WTC11 (cell line): ENCODE results near the gene ADCYAP1R1. TPM values are rescaled to one million over a fixed set of nuclear protein-coding genes. Genes with fewer than 3 reads are reported as not detected.

Experiments used
- ATF1 ChIP-seq: sonication (generic); formaldehyde crosslinking; IDR thresholded peaks from 2 replicates; pipeline ENCODE4 v1.8.1; 2023; ENCODE audit warnings: mild to moderate bottlenecking, moderate library complexity, missing genetic modification reagents
- CBFB ChIP-seq: sonication (generic); formaldehyde crosslinking; IDR thresholded peaks from 2 replicates; pipeline ENCODE4 v1.8.1; 2022; ENCODE audit warnings: mild to moderate bottlenecking, low read depth, missing genetic modification reagents
- CREM ChIP-seq: sonication (generic); formaldehyde crosslinking; IDR thresholded peaks from 2 replicates; pipeline ENCODE4 v1.8.1; 2022; ENCODE audit warnings: mild to moderate bottlenecking, missing genetic modification reagents, moderate library complexity
- ERG ChIP-seq: fragments of 250-450 bp; sonication (Bioruptor Pico); IDR thresholded peaks from 2 replicates; pipeline ENCODE4 v1.8.0; 2021; ENCODE audit warnings: mild to moderate bottlenecking
- FOXJ3 ChIP-seq: sonication (generic); formaldehyde crosslinking; IDR thresholded peaks from 2 replicates; pipeline ENCODE4 v1.9.0; 2021; ENCODE audit warnings: missing genetic modification reagents, mild to moderate bottlenecking, borderline replicate concordance
- GRHL2 ChIP-seq: fragments of 250-450 bp; sonication (Bioruptor Pico); IDR thresholded peaks from 2 replicates; pipeline ENCODE4 v1.8.0; 2022; ENCODE audit warnings: mild to moderate bottlenecking, moderate library complexity; ENCODE audit not compliant: insufficient replicate concordance, severe bottlenecking
- JUN ChIP-seq: sonication (generic); formaldehyde crosslinking; IDR thresholded peaks from 2 replicates; pipeline ENCODE4 v1.8.0; 2023; ENCODE audit warnings: mild to moderate bottlenecking, missing genetic modification reagents
- KAT7 ChIP-seq: sonication (generic); formaldehyde crosslinking; IDR thresholded peaks from 2 replicates; pipeline ENCODE4 v1.8.1; 2023; ENCODE audit warnings: missing genetic modification reagents, mild to moderate bottlenecking, borderline replicate concordance
- MAX ChIP-seq: sonication (generic); formaldehyde crosslinking; IDR thresholded peaks from 2 replicates; pipeline ENCODE4 v1.8.0; 2022; ENCODE audit warnings: mild to moderate bottlenecking, missing genetic modification reagents
- NFATC4 ChIP-seq: fragments of 250-450 bp; sonication (Bioruptor Pico); IDR thresholded peaks from 2 replicates; pipeline ENCODE4 v1.9.0; 2021; ENCODE audit warnings: mild to moderate bottlenecking
- NFE2L1 ChIP-seq: sonication (generic); formaldehyde crosslinking; IDR thresholded peaks from 2 replicates; pipeline ENCODE4 v1.8.1; 2023; ENCODE audit warnings: missing genetic modification reagents
- RELA ChIP-seq: sonication (generic); formaldehyde crosslinking; IDR thresholded peaks from 2 replicates; pipeline ENCODE4 v1.8.1; 2022; ENCODE audit warnings: missing genetic modification reagents, mild to moderate bottlenecking, borderline replicate concordance
- SMAD4 ChIP-seq: sonication (generic); formaldehyde crosslinking; IDR thresholded peaks from 2 replicates; pipeline ENCODE4 v1.8.0; 2022; ENCODE audit warnings: mild to moderate bottlenecking, missing genetic modification reagents
- TP53 ChIP-seq: sonication (generic); formaldehyde crosslinking; IDR thresholded peaks from 2 replicates; pipeline ENCODE4 v1.8.1; 2023; ENCODE audit warnings: mild to moderate bottlenecking, missing genetic modification reagents
- USF1 ChIP-seq: sonication (generic); formaldehyde crosslinking; IDR thresholded peaks from 2 replicates; pipeline ENCODE4 v1.8.0; 2022; ENCODE audit warnings: mild to moderate bottlenecking, missing genetic modification reagents
- USF2 ChIP-seq: sonication (generic); formaldehyde crosslinking; IDR thresholded peaks from 2 replicates; pipeline ENCODE4 v1.8.1; 2023; ENCODE audit warnings: mild to moderate bottlenecking, missing genetic modification reagents, moderate library complexity
- ZBTB21 ChIP-seq: sonication (generic); formaldehyde crosslinking; IDR thresholded peaks from 2 replicates; pipeline ENCODE4 v1.8.1; 2023; ENCODE audit warnings: mild to moderate bottlenecking, missing genetic modification reagents, borderline replicate concordance
- ZNF219 ChIP-seq: sonication (generic); formaldehyde crosslinking; IDR thresholded peaks from 2 replicates; pipeline ENCODE4 v1.8.0; 2023; ENCODE audit warnings: missing genetic modification reagents, mild to moderate bottlenecking, borderline replicate concordance
- ZNF263 ChIP-seq: sonication (generic); formaldehyde crosslinking; IDR thresholded peaks from 2 replicates; pipeline ENCODE4 v1.8.1; 2022; ENCODE audit warnings: low read depth, mild to moderate bottlenecking, moderate library complexity, missing genetic modification reagents
- ZNF423 ChIP-seq: fragments of 250-450 bp; sonication (Bioruptor Pico); IDR thresholded peaks from 2 replicates; pipeline ENCODE4 v2.1.2; 2022; ENCODE audit warnings: mild to moderate bottlenecking, moderate library complexity
- total RNA-seq: library from RNA; stranded (reverse); gene quantifications from 3 replicates; pipeline ENCODE4 v1.2.3, GENCODE V29; 2021
- TF ChIP-seq, protein P1 (sequence below): sonication (generic); formaldehyde crosslinking; IDR thresholded peaks from 2 replicates; pipeline ENCODE4 v1.8.1; 2023; ENCODE audit warnings: mild to moderate bottlenecking, missing genetic modification reagents, borderline replicate concordance
- TF ChIP-seq, protein P2 (sequence below): sonication (generic); formaldehyde crosslinking; IDR thresholded peaks from 2 replicates; pipeline ENCODE4 v1.8.0; 2023; ENCODE audit warnings: missing genetic modification reagents, mild to moderate bottlenecking, borderline replicate concordance
- TF ChIP-seq, protein P3 (sequence below): sonication (generic); formaldehyde crosslinking; IDR thresholded peaks from 2 replicates; pipeline ENCODE4 v1.8.1; 2023; ENCODE audit warnings: mild to moderate bottlenecking, missing genetic modification reagents
- TF ChIP-seq, protein P4 (sequence below): sonication (generic); formaldehyde crosslinking; IDR thresholded peaks from 2 replicates; pipeline ENCODE4 v1.8.1; 2023; ENCODE audit warnings: mild to moderate bottlenecking, missing genetic modification reagents, moderate library complexity

ADCYAP1R1 gene
- total RNA-seq, 1 experiment from 2014 or later = 9.9 TPM

- TF ChIP-seq, protein P1, sequence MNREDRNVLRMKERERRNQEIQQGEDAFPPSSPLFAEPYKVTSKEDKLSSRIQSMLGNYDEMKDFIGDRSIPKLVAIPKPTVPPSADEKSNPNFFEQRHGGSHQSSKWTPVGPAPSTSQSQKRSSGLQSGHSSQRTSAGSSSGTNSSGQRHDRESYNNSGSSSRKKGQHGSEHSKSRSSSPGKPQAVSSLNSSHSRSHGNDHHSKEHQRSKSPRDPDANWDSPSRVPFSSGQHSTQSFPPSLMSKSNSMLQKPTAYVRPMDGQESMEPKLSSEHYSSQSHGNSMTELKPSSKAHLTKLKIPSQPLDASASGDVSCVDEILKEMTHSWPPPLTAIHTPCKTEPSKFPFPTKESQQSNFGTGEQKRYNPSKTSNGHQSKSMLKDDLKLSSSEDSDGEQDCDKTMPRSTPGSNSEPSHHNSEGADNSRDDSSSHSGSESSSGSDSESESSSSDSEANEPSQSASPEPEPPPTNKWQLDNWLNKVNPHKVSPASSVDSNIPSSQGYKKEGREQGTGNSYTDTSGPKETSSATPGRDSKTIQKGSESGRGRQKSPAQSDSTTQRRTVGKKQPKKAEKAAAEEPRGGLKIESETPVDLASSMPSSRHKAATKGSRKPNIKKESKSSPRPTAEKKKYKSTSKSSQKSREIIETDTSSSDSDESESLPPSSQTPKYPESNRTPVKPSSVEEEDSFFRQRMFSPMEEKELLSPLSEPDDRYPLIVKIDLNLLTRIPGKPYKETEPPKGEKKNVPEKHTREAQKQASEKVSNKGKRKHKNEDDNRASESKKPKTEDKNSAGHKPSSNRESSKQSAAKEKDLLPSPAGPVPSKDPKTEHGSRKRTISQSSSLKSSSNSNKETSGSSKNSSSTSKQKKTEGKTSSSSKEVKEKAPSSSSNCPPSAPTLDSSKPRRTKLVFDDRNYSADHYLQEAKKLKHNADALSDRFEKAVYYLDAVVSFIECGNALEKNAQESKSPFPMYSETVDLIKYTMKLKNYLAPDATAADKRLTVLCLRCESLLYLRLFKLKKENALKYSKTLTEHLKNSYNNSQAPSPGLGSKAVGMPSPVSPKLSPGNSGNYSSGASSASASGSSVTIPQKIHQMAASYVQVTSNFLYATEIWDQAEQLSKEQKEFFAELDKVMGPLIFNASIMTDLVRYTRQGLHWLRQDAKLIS (CRISPR knock-in tag) = peak; percentile 79; the same call in 1 of the 2 replicates
- TF ChIP-seq ZNF219 (CRISPR knock-in tag) (peak; percentile 98), ERG (CRISPR knock-in tag) (no peak), FOXJ3 (CRISPR knock-in tag) (0 out of 2 replicates have a peak, but pooled peaks have one; percentile 78), USF1 (CRISPR knock-in tag) (peak; percentile 84), ZBTB21 (peak; percentile 74; the same call in 1 of the 2 replicates), USF2 (CRISPR knock-in tag) (no peak), NFATC4 (CRISPR knock-in tag) (no peak), CBFB (CRISPR knock-in tag) (0 out of 2 replicates have a peak, but pooled peaks have one; percentile 54), TP53 (CRISPR knock-in tag) (peak; percentile 90), ZNF423 (CRISPR knock-in tag) (peak; percentile 37; the same call in 1 of the 2 replicates), GRHL2 (no peak), SMAD4 (CRISPR knock-in tag) (peak; percentile 97), JUN (CRISPR knock-in tag) (peak; percentile 99), ATF1 (CRISPR knock-in tag) (peak; percentile 77; the same call in 1 of the 2 replicates), KAT7 (no peak), ZNF263 (CRISPR knock-in tag) (peak; percentile 44; the same call in 1 of the 2 replicates), NFE2L1 (peak; percentile 86; the same call in 1 of the 2 replicates), MAX (CRISPR knock-in tag) (peak; percentile 44; the same call in 1 of the 2 replicates), RELA (CRISPR knock-in tag) (no peak; the same call in 1 of the 2 replicates), CREM (CRISPR knock-in tag) (peak; percentile 78)
- TF ChIP-seq, protein P2, sequence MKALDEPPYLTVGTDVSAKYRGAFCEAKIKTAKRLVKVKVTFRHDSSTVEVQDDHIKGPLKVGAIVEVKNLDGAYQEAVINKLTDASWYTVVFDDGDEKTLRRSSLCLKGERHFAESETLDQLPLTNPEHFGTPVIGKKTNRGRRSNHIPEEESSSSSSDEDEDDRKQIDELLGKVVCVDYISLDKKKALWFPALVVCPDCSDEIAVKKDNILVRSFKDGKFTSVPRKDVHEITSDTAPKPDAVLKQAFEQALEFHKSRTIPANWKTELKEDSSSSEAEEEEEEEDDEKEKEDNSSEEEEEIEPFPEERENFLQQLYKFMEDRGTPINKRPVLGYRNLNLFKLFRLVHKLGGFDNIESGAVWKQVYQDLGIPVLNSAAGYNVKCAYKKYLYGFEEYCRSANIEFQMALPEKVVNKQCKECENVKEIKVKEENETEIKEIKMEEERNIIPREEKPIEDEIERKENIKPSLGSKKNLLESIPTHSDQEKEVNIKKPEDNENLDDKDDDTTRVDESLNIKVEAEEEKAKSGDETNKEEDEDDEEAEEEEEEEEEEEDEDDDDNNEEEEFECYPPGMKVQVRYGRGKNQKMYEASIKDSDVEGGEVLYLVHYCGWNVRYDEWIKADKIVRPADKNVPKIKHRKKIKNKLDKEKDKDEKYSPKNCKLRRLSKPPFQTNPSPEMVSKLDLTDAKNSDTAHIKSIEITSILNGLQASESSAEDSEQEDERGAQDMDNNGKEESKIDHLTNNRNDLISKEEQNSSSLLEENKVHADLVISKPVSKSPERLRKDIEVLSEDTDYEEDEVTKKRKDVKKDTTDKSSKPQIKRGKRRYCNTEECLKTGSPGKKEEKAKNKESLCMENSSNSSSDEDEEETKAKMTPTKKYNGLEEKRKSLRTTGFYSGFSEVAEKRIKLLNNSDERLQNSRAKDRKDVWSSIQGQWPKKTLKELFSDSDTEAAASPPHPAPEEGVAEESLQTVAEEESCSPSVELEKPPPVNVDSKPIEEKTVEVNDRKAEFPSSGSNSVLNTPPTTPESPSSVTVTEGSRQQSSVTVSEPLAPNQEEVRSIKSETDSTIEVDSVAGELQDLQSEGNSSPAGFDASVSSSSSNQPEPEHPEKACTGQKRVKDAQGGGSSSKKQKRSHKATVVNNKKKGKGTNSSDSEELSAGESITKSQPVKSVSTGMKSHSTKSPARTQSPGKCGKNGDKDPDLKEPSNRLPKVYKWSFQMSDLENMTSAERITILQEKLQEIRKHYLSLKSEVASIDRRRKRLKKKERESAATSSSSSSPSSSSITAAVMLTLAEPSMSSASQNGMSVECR = peak; percentile 98
- TF ChIP-seq, protein P3, sequence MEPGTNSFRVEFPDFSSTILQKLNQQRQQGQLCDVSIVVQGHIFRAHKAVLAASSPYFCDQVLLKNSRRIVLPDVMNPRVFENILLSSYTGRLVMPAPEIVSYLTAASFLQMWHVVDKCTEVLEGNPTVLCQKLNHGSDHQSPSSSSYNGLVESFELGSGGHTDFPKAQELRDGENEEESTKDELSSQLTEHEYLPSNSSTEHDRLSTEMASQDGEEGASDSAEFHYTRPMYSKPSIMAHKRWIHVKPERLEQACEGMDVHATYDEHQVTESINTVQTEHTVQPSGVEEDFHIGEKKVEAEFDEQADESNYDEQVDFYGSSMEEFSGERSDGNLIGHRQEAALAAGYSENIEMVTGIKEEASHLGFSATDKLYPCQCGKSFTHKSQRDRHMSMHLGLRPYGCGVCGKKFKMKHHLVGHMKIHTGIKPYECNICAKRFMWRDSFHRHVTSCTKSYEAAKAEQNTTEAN (CRISPR knock-in tag) = peak; percentile 81; the same call in 1 of the 2 replicates
- TF ChIP-seq, protein P4, sequence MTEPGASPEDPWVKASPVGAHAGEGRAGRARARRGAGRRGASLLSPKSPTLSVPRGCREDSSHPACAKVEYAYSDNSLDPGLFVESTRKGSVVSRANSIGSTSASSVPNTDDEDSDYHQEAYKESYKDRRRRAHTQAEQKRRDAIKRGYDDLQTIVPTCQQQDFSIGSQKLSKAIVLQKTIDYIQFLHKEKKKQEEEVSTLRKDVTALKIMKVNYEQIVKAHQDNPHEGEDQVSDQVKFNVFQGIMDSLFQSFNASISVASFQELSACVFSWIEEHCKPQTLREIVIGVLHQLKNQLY (CRISPR knock-in tag) = peak; percentile 94; the same call in 1 of the 2 replicates
Observed at GRCh38 chr7:31114593-31115343, 62.7 kb downstream of the ADCYAP1R1 start (continued).
